GM18499 (cell line): ENCODE data around the gene SKI.

ENCODE experiments used
- ATAC-seq: cut with Tn5 transposase; IDR thresholded peaks from one replicate; pipeline ENCODE4 v1.9.1; 2021; ENCODE audit warnings: moderate number of reproducible peaks; ENCODE audit not compliant: insufficient read depth, unreplicated experiment

SKI gene

GRCh38 chr1:2228157-2228594, at the start of gene SKI:
Gene SKI, plus strand, starts transcription at chr1:2228319. Its CDS starts 448 bp downstream, at chr1:2228767.
- no peak for ATAC-seq

- ATAC-seq, result no peak
These were observed 49.2 kb upstream of the SKI start for GRCh38 chr1:2178875-2179274.

GRCh38 chr1:2179283-2180013, 48.7 kb upstream of the SKI start:
- no peak for ATAC-seq

- no peak for ATAC-seq
These were observed 47.5 kb upstream of the SKI start for GRCh38 chr1:2180297-2181245.

- ATAC-seq, result no peak
These were observed 46.8 kb upstream of the SKI start for GRCh38 chr1:2181271-2181670.

GRCh38 chr1:2181752-2182151, 46.4 kb upstream of the SKI start:
- ATAC-seq, result no peak

- no peak for ATAC-seq
These were observed 45.7 kb upstream of the SKI start for GRCh38 chr1:2182376-2182775.

GRCh38 chr1:2183937-2184334, 44.2 kb upstream of the SKI start:
- ATAC-seq, result no peak

GRCh38 chr1:2184531-2184930, 43.6 kb upstream of the SKI start:
- no peak for ATAC-seq

- ATAC-seq, result no peak
These were observed 43.2 kb upstream of the SKI start for GRCh38 chr1:2184934-2185333.

- no peak for ATAC-seq
These were observed 42.0 kb upstream of the SKI start for GRCh38 chr1:2185880-2186855.

- no peak for ATAC-seq
These were observed 41.2 kb upstream of the SKI start for GRCh38 chr1:2186901-2187300.

- no peak for ATAC-seq
These were observed 40.5 kb upstream of the SKI start for GRCh38 chr1:2187619-2188018.

GRCh38 chr1:2188336-2188735, 39.8 kb upstream of the SKI start:
- ATAC-seq, result no peak

- ATAC-seq, result no peak
These were observed 38.4 kb upstream of the SKI start for GRCh38 chr1:2189459-2190425.

- no peak for ATAC-seq
These were observed 37.6 kb upstream of the SKI start for GRCh38 chr1:2190491-2190976.

GRCh38 chr1:2192031-2192995, 35.8 kb upstream of the SKI start:
- ATAC-seq, result no peak
